Left lung (tissue), 10 donors: ENCODE results near the gene RAD23B. TPM values are rescaled to one million over a fixed set of nuclear protein-coding genes. Genes with fewer than 3 reads are reported as not detected.

ENCODE experiments used
- ATAC-seq: fragments of 200-7000 bp; cut with Tn5 transposase; one replicate; pipeline ENCODE4 v1.9.1; 2020; ENCODE audit warnings: moderate library complexity
- DNase-seq, 4 donors: peaks; one replicate each; pipeline ENCODE4 v3.0.0-alpha.2; 2013 to 2020
- H3K27ac ChIP-seq, 2 donors: fragments of 200-600 bp; sonication (generic) in 1 of 2; one replicate each; pipeline versions ENCODE4 v1.5.0 to v1.8.0; 2020 to 2021
- H3K27me3 ChIP-seq, 2 donors: fragments of 200-600 bp; sonication (generic) in 1 of 2; one replicate each; pipeline versions ENCODE4 v1.5.0 to v1.8.0; 2020 to 2021
- H3K36me3 ChIP-seq, 2 donors: fragments of 200-600 bp; sonication (generic) in 1 of 2; one replicate each; pipeline versions ENCODE4 v1.5.0 to v1.8.0; 2020 to 2021
- H3K4me1 ChIP-seq, 2 donors: fragments of 200-600 bp; one replicate each; pipeline ENCODE4 v1.8.0; 2021
- H3K4me3 ChIP-seq, 2 donors: fragments of 200-600 bp; sonication (generic) in 1 of 2; one replicate each; pipeline versions ENCODE4 v1.5.0 to v1.8.0; 2020 to 2021; ENCODE audit warnings: mild to moderate bottlenecking in 1 of 2
- H3K9me3 ChIP-seq, 2 donors: fragments of 200-600 bp; sonication (generic) in 1 of 2; one replicate each; pipeline versions ENCODE4 v1.5.0 to v1.8.0; 2020 to 2021
- CTCF ChIP-seq, 2 donors: fragments of 200-600 bp; sonication (generic) in 1 of 2; IDR thresholded peaks; one replicate each; pipeline versions ENCODE4 v1.5.0 to v1.8.0; 2021; ENCODE audit warnings: antibody characterized with exemption in 2 of 2
- intact Hi-C, 2 donors: fragments of 100-400 bp; cut with DNase I; formaldehyde crosslinking; loops; one replicate each; pipeline versions ENCODE4 v1.11.2 to v1.14.2; 2022
- polyA plus RNA-seq, 6 donors: library from polyadenylated mRNA; unstranded; fragments of 120-200 nt; gene quantifications; one replicate each; pipeline ENCODE4 v1.2.1, GENCODE V29; 2013; ENCODE audit not compliant: insufficient read length in 6 of 6
- total RNA-seq, 2 donors: library from RNA; stranded (reverse); fragmentation: NEBNext Ultra II Directional; extraction: Animal tissue kit (Norgen Biotek cat#: 25700); gene quantifications; one replicate each; pipeline ENCODE4 v1.2.1, GENCODE V29; 2021
- donor health status: DM: no; HTN: yes; CAD: no.
- donor health status: DM: no; HTN: no; CAD: no.

RAD23B gene
- total and polyA plus RNA-seq, 8 donors, result 105 to 142 (median 114) TPM

GRCh38 chr9:107367727-107368502, 84.8 kb downstream of the RAD23B start:
- TF ChIP-seq CTCF (IDR thresholded peaks at IDR 0.05), result no peak
- H3K4me3 ChIP-seq, result no peak overlapping the region
- intact Hi-C loops, result no loop called here
- H3K9me3 ChIP-seq, result no peaks in the 10 kb centered on the region
- no peaks in the 10 kb centered on the region for H3K27me3 ChIP-seq
- DNase-seq, result no peak
- no peaks in the 10 kb centered on the region for H3K36me3 ChIP-seq
- H3K4me1 ChIP-seq, result no peaks in the 10 kb centered on the region
- no peak for ATAC-seq
- H3K27ac ChIP-seq, result no peak overlapping the region

- Histone ChIP-seq H3K9me3 (no peaks in the 10 kb centered on the region), H3K36me3 (no peaks in the 10 kb centered on the region), H3K4me1 (no peaks in the 10 kb centered on the region), H3K27me3 (no peaks in the 10 kb centered on the region), H3K4me3 (no peak overlapping the region), H3K27ac (no peak overlapping the region)
- DNase-seq (no peak), ATAC-seq (no peak)
- intact Hi-C loops, result no loop called here
- no peak for TF ChIP-seq CTCF (IDR thresholded peaks at IDR 0.05)
Measured at GRCh38 chr9:107368696-107369095, 85.6 kb downstream of the RAD23B start.

DNA sequence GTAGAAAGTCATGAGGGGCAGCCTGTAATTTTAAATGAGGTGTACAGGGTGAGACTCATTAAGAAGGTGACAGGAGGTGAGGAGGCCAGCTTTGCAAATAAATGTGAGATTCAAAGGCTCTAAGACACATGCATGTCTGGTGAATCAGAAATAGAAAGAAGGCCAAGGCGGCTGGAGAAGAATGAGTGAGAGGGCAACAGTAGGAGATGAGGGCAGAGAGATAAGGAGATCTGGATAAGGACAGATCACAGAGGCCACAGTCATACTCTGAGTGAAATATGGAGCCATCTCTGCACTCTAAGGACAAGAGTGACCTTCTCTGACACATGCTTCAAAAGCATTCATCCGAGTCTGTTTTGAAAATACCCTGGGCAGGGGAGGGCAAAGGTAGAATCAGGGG, 90.7 kb downstream of the RAD23B start:
- H3K9me3 ChIP-seq, result no peaks in the 10 kb centered on the region
- ATAC-seq (no peak), DNase-seq (no peak)
- intact Hi-C loops, result no loop called here
- no peaks in the 10 kb centered on the region for H3K36me3 ChIP-seq
- H3K4me3 ChIP-seq, result no peak overlapping the region
- no peaks in the 10 kb centered on the region for H3K27me3 ChIP-seq
- no peak overlapping the region for H3K27ac ChIP-seq
- H3K4me1 ChIP-seq, result no peaks in the 10 kb centered on the region
- TF ChIP-seq CTCF (IDR thresholded peaks at IDR 0.05), result no peak

DNA sequence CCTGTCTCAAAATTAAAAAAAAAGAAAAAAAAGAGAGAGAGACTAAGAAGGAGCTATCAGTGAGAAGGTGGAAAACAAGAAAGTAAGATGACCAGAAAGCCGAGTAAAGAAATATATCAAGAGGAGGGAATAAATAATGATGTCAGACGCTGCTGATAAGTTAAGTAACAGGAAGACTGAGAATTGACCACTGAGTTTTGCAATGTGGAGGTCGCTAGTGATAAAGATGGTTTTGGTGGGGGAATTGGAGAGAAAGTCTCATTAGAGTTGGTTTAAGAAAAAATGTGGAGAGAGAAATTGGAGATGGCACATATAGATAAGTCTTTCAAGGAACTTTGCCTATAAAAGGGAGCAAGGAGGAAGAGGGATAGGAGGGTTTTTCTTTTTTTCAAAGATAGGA, 91.9 kb downstream of the RAD23B start:
- Histone ChIP-seq H3K9me3 (no peaks in the 10 kb centered on the region), H3K27ac (no peak overlapping the region), H3K27me3 (no peaks in the 10 kb centered on the region), H3K36me3 (no peaks in the 10 kb centered on the region), H3K4me1 (no peaks in the 10 kb centered on the region), H3K4me3 (no peak overlapping the region)
- intact Hi-C loops, result no loop called here
- ATAC-seq (no peak), DNase-seq (no peak)
- TF ChIP-seq CTCF (IDR thresholded peaks at IDR 0.05), result no peak

DNA sequence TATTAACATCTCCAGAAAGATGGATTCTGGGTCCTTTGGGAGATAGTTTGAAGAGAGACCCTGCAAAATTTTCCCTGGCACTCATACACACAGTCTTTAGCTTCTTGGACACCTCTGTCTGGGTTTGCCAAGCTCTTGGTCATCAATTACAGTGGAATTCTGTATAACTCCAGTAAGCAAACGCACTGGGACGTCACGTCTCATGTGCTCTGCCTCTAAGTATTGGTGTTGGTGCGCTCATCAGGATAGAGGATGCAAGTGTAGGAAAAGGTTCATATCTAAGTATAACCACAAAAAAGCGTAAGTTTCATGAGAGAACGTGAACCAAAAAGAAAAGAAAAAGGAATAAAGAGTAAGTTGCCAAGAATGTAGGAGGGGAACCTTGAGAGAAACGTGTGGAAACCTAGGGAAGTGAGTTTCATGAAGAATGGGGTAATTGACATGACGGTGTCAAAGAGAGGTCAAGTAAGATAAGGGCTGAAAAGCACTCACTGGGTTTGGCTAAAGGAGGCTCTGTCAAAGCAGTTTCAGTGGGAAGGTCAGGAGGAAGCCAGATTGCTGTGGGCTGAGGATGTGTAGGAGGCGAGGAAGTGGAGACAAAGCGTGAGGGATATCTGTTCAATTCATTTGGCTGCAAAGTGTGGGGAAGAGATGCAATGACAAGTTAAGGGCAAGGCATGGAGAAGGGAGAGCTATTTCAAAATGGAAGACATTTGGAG, 92.7 kb downstream of the RAD23B start:
- Histone ChIP-seq H3K4me1 (no peaks in the 10 kb centered on the region), H3K9me3 (no peaks in the 10 kb centered on the region), H3K4me3 (no peak overlapping the region), H3K36me3 (no peaks in the 10 kb centered on the region), H3K27ac (no peak overlapping the region), H3K27me3 (no peaks in the 10 kb centered on the region)
- intact Hi-C loops, result no loop called here
- no peak for TF ChIP-seq CTCF (IDR thresholded peaks at IDR 0.05)
- no peak for ATAC-seq
- no peak for DNase-seq
